Measurements from ENCODE around the gene MSH2.

DNA sequence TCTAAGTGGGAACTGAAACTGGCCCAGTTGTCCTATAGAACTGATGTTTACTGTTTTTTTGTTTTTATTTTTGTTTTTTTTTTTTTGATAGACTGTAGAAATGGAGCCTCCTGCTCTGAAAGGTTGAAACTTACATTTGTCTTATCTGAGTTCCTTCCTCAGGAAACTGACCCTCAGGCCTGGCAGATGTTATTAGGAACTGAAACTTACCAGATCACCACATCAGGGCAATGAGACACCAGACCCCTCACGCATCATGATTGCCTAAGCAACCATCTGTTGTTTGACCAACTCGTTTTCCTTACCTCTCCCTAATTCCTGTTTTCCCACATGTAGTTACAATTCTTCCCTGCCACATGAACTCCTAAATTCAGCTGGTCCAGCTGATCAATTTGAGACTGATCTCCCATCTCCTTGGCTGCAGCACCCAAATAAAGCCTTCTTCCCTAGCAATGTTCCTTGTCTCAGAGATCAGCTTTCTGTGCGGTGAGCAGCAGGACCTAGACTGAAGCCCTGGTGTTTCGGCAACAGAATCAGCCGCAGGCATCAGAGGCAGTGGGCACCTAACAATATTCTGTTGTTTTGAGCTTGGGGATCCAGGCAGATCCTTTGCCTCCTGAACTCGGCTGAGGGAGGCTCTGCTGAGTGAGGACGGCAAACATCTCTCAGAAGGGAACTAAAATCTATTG is 96.8 kb downstream of the MSH2 start:
- TF ChIP-seq, protein P1, sequence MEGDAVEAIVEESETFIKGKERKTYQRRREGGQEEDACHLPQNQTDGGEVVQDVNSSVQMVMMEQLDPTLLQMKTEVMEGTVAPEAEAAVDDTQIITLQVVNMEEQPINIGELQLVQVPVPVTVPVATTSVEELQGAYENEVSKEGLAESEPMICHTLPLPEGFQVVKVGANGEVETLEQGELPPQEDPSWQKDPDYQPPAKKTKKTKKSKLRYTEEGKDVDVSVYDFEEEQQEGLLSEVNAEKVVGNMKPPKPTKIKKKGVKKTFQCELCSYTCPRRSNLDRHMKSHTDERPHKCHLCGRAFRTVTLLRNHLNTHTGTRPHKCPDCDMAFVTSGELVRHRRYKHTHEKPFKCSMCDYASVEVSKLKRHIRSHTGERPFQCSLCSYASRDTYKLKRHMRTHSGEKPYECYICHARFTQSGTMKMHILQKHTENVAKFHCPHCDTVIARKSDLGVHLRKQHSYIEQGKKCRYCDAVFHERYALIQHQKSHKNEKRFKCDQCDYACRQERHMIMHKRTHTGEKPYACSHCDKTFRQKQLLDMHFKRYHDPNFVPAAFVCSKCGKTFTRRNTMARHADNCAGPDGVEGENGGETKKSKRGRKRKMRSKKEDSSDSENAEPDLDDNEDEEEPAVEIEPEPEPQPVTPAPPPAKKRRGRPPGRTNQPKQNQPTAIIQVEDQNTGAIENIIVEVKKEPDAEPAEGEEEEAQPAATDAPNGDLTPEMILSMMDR (IDR thresholded peaks at IDR 0.05; ENCODE audit: low read depth, low read length): no peak
- no peak for TF ChIP-seq EZH2phosphoT487 (IDR thresholded peaks at IDR 0.05; ENCODE audit: low read depth)
